ENCODE data around the gene C5orf58.

Gene C5orf58

GRCh38 chr5:170286386-170286925 lies 53.7 kb downstream of the C5orf58 start:
- DNase-seq, result no peak

GRCh38 chr5:170287532-170287931 lies 54.7 kb downstream of the C5orf58 start:
- DNase-seq, result no peak

- DNase-seq, result no peak
These were observed 55.4 kb downstream of the C5orf58 start for GRCh38 chr5:170288151-170288550.

GRCh38 chr5:170288551-170288950 lies 55.8 kb downstream of the C5orf58 start:
- no peak for DNase-seq

- DNase-seq, result no peak
These were observed 56.3 kb downstream of the C5orf58 start for GRCh38 chr5:170289121-170289520.

GRCh38 chr5:170289764-170290163 lies 57.0 kb downstream of the C5orf58 start:
- DNase-seq, result no peak

GRCh38 chr5:170290498-170290897 lies 57.7 kb downstream of the C5orf58 start:
- DNase-seq, result no peak

GRCh38 chr5:170292179-170293104 lies 59.7 kb downstream of the C5orf58 start:
- DNase-seq, result no peak

GRCh38 chr5:170293273-170293672 lies 60.5 kb downstream of the C5orf58 start:
- DNase-seq, result no peak

GRCh38 chr5:170294057-170294456 lies 61.3 kb downstream of the C5orf58 start:
- DNase-seq, result no peak

- DNase-seq, result no peak
These were observed 61.8 kb downstream of the C5orf58 start for GRCh38 chr5:170294556-170294955.
